HEK293 (cell line): ENCODE results near the gene FIBCD1.

Experiments
- CTCF ChIA-PET: fragments of 350-600 bp; formaldehyde crosslinking; extraction: SDS; loops from one replicate; lab custom pipeline; 2021; ENCODE audit warnings: antibody characterized with exemption; lab: Yijun Ruan, JAX
- POLR2A ChIA-PET: fragments of 300-600 bp; formaldehyde crosslinking; extraction: SDS; loops from one replicate; lab custom pipeline; 2020; ENCODE audit warnings: antibody characterized with exemption, inconsistent platforms; lab: Yijun Ruan, JAX
- H3K27ac ChIP-seq: fragments of 200-500 bp; sonication (Bioruptor generic); 2 replicates; pipeline ENCODE4 v1.5.1; 2014; ENCODE audit warnings: low read depth, low read length, control low read depth, inconsistent platforms; ENCODE audit errors: extremely low read depth
- H3K36me3 ChIP-seq, 2 experiments: fragments of 200-500 bp in 1 of 2; sonication (Bioruptor generic) in 1 of 2; 1 replicate in 1 of 2; 2 replicates in 1 of 2; pipeline ENCODE4 v1.5.1; 2014 to 2017; ENCODE audit warnings: inconsistent platforms in 2 of 2, low read length in 2 of 2; ENCODE audit not compliant: control insufficient read depth in 2 of 2, insufficient read depth in 1 of 2
- H3K4me1 ChIP-seq: fragments of 200-500 bp; sonication (Bioruptor generic); 2 replicates; pipeline ENCODE4 v1.5.1; 2014; ENCODE audit warnings: mild to moderate bottlenecking, low read length, inconsistent platforms; ENCODE audit not compliant: control insufficient read depth, insufficient read depth
- H3K4me3 ChIP-seq: 2 replicates; pipeline ENCODE4 v1.5.1; 2011; ENCODE audit warnings: low read depth, mild to moderate bottlenecking, control low read depth, low read length, moderate library complexity
- H3K9me3 ChIP-seq: fragments of 200-500 bp; sonication (Bioruptor generic); 2 replicates; pipeline ENCODE4 v1.5.1; 2014; ENCODE audit warnings: low read depth, low read length, inconsistent platforms; ENCODE audit not compliant: control insufficient read depth, insufficient read depth
- BCL11A ChIP-seq: fragments of 450-650 bp; formaldehyde crosslinking; IDR thresholded peaks from 2 replicates; pipeline ENCODE4 v1.5.1; 2016; ENCODE audit warnings: low read depth, missing biosample characterization, missing genetic modification characterization
- GLIS2 ChIP-seq: fragments of 450-650 bp; formaldehyde crosslinking; IDR thresholded peaks from 2 replicates; pipeline ENCODE4 v1.5.1; 2016; ENCODE audit warnings: missing biosample characterization, missing genetic modification characterization
- KLF8 ChIP-seq: fragments of 450-650 bp; formaldehyde crosslinking; IDR thresholded peaks from 2 replicates; pipeline ENCODE4 v1.5.1; 2016; ENCODE audit warnings: missing biosample characterization, missing genetic modification characterization
- OSR2 ChIP-seq: fragments of 450-650 bp; formaldehyde crosslinking; IDR thresholded peaks from 2 replicates; pipeline ENCODE4 v1.5.1; 2016; ENCODE audit warnings: missing biosample characterization, missing genetic modification characterization
- RBAK ChIP-seq: fragments of 450-650 bp; formaldehyde crosslinking; IDR thresholded peaks from 2 replicates; pipeline ENCODE4 v1.5.1; 2016; ENCODE audit warnings: missing biosample characterization, missing genetic modification characterization
- SCRT1 ChIP-seq: fragments of 450-650 bp; formaldehyde crosslinking; IDR thresholded peaks from 2 replicates; pipeline ENCODE4 v1.5.1; 2016; ENCODE audit warnings: missing biosample characterization, missing genetic modification characterization, borderline replicate concordance
- SP2 ChIP-seq: fragments of 450-650 bp; formaldehyde crosslinking; IDR thresholded peaks from 2 replicates; pipeline ENCODE4 v1.5.1; 2016; ENCODE audit warnings: missing biosample characterization, missing genetic modification characterization
- YY1 ChIP-seq: fragments of 450-650 bp; formaldehyde crosslinking; IDR thresholded peaks from 2 replicates; pipeline ENCODE4 v1.5.1; 2018; ENCODE audit warnings: missing biosample characterization, missing genetic modification characterization
- ZNF302 ChIP-seq: fragments of 450-650 bp; formaldehyde crosslinking; IDR thresholded peaks from 2 replicates; pipeline ENCODE4 v1.5.1; 2016; ENCODE audit warnings: missing biosample characterization, missing genetic modification characterization, low read depth
- ZNF48 ChIP-seq: fragments of 450-650 bp; formaldehyde crosslinking; IDR thresholded peaks from 2 replicates; pipeline ENCODE4 v1.5.1; 2016; ENCODE audit warnings: missing biosample characterization, missing genetic modification characterization
- ZNF529 ChIP-seq: fragments of 450-650 bp; formaldehyde crosslinking; IDR thresholded peaks from 2 replicates; pipeline ENCODE4 v1.5.1; 2017; ENCODE audit warnings: missing genetic modification characterization, missing biosample characterization; ENCODE audit not compliant: insufficient replicate concordance
- ZNF549 ChIP-seq: fragments of 450-650 bp; IDR thresholded peaks from 2 replicates; pipeline ENCODE4 v1.5.1; 2018; ENCODE audit warnings: missing biosample characterization, missing genetic modification characterization, mild to moderate bottlenecking, inconsistent platforms, moderate library complexity
- ZNF600 ChIP-seq: fragments of 450-650 bp; formaldehyde crosslinking; IDR thresholded peaks from 2 replicates; pipeline ENCODE4 v1.5.1; 2016; ENCODE audit warnings: missing biosample characterization, missing genetic modification characterization
- ZNF610 ChIP-seq: fragments of 450-650 bp; formaldehyde crosslinking; IDR thresholded peaks from 2 replicates; pipeline ENCODE4 v1.5.1; 2016; ENCODE audit warnings: missing biosample characterization, missing genetic modification characterization, borderline replicate concordance
- ZNF626 ChIP-seq: fragments of 450-650 bp; sonication (Bioruptor Pico); formaldehyde crosslinking; IDR thresholded peaks from 2 replicates; pipeline ENCODE4 v1.5.1; 2018; ENCODE audit warnings: missing biosample characterization, missing genetic modification characterization, inconsistent platforms
- ZNF701 ChIP-seq: fragments of 450-650 bp; formaldehyde crosslinking; IDR thresholded peaks from 2 replicates; pipeline ENCODE4 v1.5.1; 2016; ENCODE audit warnings: missing biosample characterization, missing genetic modification characterization
- ZNF768 ChIP-seq: fragments of 450-650 bp; formaldehyde crosslinking; IDR thresholded peaks from 2 replicates; pipeline ENCODE4 v1.5.1; 2018; ENCODE audit warnings: missing biosample characterization, mild to moderate bottlenecking, missing genetic modification characterization
- ZXDB ChIP-seq: fragments of 450-650 bp; formaldehyde crosslinking; IDR thresholded peaks from 2 replicates; pipeline ENCODE4 v1.5.1; 2016; ENCODE audit warnings: missing biosample characterization, missing genetic modification characterization
- TF ChIP-seq, protein P1 (sequence below): fragments of 450-650 bp; formaldehyde crosslinking; IDR thresholded peaks from 2 replicates; pipeline ENCODE4 v1.5.1; 2016; ENCODE audit warnings: missing biosample characterization, missing genetic modification characterization
- TF ChIP-seq, protein P2 (sequence below): fragments of 450-650 bp; formaldehyde crosslinking; IDR thresholded peaks from 2 replicates; pipeline ENCODE4 v1.5.1; 2016; ENCODE audit warnings: missing biosample characterization, missing genetic modification characterization

FIBCD1 gene

DNA sequence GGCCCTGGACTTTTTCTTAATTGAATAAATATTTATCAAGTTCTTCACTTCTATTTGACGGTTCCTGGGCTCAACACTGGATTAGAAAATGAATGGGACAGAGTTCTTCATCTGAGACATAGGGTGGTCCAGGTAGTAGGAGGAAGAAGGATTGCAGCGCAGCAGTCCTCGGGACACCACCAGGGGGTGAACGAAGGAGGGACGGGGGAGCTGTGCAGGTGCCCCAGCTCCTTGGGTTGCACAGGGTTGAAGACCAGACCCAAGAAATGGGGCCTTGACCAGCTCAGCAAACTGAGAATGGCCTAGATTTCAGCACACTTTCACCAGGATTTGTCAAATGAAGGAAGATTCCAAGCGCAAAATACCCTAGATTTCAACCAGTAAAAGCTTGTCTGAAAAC is 74.5 kb downstream of the FIBCD1 start (continued):
- TF ChIP-seq, protein P1, sequence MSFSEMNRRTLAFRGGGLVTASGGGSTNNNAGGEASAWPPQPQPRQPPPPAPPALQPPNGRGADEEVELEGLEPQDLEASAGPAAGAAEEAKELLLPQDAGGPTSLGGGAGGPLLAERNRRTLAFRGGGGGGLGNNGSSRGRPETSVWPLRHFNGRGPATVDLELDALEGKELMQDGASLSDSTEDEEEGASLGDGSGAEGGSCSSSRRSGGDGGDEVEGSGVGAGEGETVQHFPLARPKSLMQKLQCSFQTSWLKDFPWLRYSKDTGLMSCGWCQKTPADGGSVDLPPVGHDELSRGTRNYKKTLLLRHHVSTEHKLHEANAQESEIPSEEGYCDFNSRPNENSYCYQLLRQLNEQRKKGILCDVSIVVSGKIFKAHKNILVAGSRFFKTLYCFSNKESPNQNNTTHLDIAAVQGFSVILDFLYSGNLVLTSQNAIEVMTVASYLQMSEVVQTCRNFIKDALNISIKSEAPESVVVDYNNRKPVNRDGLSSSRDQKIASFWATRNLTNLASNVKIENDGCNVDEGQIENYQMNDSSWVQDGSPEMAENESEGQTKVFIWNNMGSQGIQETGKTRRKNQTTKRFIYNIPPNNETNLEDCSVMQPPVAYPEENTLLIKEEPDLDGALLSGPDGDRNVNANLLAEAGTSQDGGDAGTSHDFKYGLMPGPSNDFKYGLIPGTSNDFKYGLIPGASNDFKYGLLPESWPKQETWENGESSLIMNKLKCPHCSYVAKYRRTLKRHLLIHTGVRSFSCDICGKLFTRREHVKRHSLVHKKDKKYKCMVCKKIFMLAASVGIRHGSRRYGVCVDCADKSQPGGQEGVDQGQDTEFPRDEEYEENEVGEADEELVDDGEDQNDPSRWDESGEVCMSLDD, result no peak
- no peak for TF ChIP-seq ZNF701 (tag by site-specific recombination)

DNA sequence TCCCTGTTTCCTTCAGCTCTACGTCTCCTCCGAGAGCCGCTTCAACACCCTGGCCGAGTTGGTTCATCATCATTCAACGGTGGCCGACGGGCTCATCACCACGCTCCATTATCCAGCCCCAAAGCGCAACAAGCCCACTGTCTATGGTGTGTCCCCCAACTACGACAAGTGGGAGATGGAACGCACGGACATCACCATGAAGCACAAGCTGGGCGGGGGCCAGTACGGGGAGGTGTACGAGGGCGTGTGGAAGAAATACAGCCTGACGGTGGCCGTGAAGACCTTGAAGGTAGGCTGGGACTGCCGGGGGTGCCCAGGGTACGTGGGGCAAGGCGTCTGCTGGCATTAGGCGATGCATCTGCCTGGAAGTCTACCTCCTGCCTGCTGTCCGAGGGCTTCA is 76.3 kb downstream of the FIBCD1 start:
- H3K4me3 ChIP-seq, result no peak overlapping the region
- ChIA-PET CTCF (interaction anchor here (0.6 to 13.9 kb wide), 16 partner anchors 8 to 402 kb away, joined by 3 to 400 read pairs (median 8); no protein-coding TSS in a partner anchor), POLR2A (interaction anchor here (2.0 kb wide), 1 partner anchor 153 kb away, joined by 5 read pairs; no protein-coding TSS in a partner anchor)
- H3K27ac ChIP-seq, result no peak overlapping the region
- peaks cover 0 to 74% of the 10 kb centered on the region in 2 experiments; a peak in 1 of 3 replicates for H3K36me3 ChIP-seq
- no peaks in the 10 kb centered on the region for H3K4me1 ChIP-seq
- no peak for TF ChIP-seq YY1 (tag by site-specific recombination)
- TF ChIP-seq ZNF626 (tag by site-specific recombination), result no peak
- TF ChIP-seq RBAK (tag by site-specific recombination), result no peak
- TF ChIP-seq, all 188 proteins: peak for 0
- H3K9me3 ChIP-seq, result no peaks in the 10 kb centered on the region

DNA sequence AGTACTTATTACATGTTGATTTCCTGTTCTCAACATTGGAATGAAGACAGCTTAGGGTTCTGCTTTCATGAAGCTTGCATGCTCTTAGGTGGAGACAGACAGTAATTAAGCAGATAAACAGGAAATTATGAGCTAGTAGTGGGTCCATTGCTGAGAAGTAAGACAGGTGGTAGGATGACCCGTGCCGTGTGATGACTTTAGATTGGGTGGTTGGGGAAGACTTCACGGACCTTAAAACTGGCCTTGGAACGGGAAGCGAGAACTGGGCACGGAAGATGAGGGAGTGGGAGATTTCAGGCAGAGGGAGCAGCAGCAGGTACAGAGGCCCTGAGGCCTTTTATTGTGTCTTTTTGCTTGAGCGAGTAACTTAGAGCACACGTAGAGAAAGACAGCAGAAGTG is 76.8 kb downstream of the FIBCD1 start:
- Histone ChIP-seq H3K27ac (no peak overlapping the region), H3K9me3 (no peaks in the 10 kb centered on the region), H3K36me3 (peaks cover 0 to 75% of the 10 kb centered on the region in 2 experiments; a peak in 1 of 3 replicates), H3K4me1 (no peaks in the 10 kb centered on the region), H3K4me3 (no peak overlapping the region)
- ChIA-PET CTCF (interaction anchor here (0.5 to 13.9 kb wide), 16 partner anchors 14 to 402 kb away, joined by 3 to 400 read pairs (median 6); no protein-coding TSS in a partner anchor), POLR2A (no interaction called here)
- no peak for TF ChIP-seq ZNF549 (tag by site-specific recombination)
- TF ChIP-seq ZNF529 (tag by site-specific recombination), result no peak
- TF ChIP-seq ZNF610 (tag by site-specific recombination), result no peak
- TF ChIP-seq ZNF48, result no peak
- no peak for TF ChIP-seq ZXDB (tag by site-specific recombination)
- TF ChIP-seq SCRT1, result no peak
- TF ChIP-seq BCL11A (tag by site-specific recombination), result no peak
- TF ChIP-seq ZNF302 (tag by site-specific recombination), result no peak
- no peak for TF ChIP-seq OSR2 (tag by site-specific recombination)
- TF ChIP-seq KLF8 (tag by site-specific recombination), result no peak
- no peak for TF ChIP-seq ZNF768 (tag by site-specific recombination)
- TF ChIP-seq SP2 (tag by site-specific recombination), result no peak
- no peak for TF ChIP-seq GLIS2 (tag by site-specific recombination)
- no peak for TF ChIP-seq ZNF600 (tag by site-specific recombination)
- TF ChIP-seq, protein P2, sequence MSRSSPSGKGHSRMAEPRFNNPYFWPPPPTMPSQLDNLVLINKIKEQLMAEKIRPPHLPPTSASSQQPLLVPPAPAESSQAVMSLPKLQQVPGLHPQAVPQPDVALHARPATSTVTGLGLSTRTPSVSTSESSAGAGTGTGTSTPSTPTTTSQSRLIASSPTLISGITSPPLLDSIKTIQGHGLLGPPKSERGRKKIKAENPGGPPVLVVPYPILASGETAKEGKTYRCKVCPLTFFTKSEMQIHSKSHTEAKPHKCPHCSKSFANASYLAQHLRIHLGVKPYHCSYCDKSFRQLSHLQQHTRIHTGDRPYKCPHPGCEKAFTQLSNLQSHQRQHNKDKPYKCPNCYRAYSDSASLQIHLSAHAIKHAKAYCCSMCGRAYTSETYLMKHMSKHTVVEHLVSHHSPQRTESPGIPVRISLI (tag by site-specific recombination), result no peak
